GM18526 (cell line): ENCODE measurements around the gene FSTL5.

ENCODE experiments used
- POLR2A ChIP-seq: IDR thresholded peaks from 3 replicates; pipeline ENCODE4 v1.6.1; 2011; ENCODE audit not compliant: insufficient read length; ENCODE audit errors: extremely low read depth

Gene FSTL5

DNA sequence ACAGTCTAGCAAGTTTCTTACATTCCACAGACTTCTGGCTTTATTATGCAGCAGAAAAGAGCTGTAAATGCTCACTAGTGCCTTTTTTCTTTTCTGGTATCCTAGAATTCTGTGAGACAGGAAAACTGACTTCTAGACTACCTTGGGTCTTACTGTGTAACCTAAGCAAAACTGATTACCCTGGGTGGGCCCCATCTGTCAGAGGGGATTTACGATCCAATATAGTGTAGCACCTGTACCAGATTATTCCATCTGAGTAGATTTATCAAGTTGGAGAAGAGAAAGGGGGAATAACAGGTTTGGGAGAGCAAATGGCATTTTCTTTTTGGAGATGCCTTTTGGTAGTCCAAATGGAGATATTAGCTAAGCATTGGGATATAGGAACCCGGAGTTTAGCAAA is 46.7 kb downstream of the FSTL5 start:
- no peak for TF ChIP-seq POLR2A

DNA sequence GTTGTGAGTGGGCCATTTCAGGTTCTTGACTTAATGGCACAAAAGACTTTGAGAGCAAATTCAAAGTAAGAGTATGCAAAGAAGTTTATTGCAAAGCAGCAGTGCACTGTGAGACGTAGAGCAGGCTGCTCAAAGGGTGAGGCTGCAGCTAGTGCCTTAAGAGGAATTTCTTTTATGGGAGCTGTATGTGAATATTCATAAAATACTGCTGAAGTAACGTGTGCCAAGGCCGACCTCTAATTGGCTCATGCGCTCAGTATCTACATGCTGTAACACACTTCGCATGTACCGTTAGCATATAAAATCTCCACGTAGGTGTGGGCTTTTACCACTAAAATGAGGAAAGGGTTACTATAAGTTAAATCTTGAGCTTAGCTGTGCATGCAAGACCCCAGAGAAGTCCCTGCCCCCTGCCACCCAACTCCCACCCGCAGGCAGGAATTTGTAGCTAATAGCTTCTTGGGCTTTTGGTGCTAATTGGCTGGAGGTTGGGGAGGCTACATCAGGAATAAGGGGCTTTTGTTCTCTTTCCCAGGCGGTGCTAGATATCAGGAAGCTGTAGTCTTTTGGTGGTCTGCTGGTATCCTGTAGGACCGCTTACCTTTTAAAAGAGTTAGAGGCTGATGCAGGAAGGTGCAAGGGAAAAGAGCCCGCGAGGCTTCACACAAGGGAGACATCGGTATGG is 47.6 kb downstream of the FSTL5 start:
- TF ChIP-seq POLR2A: no peak

DNA sequence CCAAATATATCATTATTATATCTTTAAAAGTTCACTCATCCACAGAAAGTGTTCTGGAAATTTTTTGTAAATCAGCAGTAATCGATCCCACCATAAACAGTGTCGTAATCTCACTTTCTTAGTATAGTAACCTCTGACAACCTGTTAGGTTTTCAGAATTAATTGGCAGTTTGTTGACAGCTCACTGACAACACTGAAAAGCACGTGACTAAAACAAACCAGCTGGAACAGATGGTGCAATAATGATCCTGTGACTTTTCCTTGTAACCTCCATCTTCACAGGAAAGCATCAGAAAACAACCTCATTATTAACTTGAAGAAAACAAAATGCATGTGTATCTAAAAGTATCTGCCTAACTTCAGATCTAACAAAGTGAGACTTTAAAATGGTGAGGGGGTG is 48.5 kb downstream of the FSTL5 start:
- TF ChIP-seq POLR2A: no peak

GRCh38 chr4:162111078-162111477 is 52.7 kb downstream of the FSTL5 start:
- no peak for TF ChIP-seq POLR2A

DNA sequence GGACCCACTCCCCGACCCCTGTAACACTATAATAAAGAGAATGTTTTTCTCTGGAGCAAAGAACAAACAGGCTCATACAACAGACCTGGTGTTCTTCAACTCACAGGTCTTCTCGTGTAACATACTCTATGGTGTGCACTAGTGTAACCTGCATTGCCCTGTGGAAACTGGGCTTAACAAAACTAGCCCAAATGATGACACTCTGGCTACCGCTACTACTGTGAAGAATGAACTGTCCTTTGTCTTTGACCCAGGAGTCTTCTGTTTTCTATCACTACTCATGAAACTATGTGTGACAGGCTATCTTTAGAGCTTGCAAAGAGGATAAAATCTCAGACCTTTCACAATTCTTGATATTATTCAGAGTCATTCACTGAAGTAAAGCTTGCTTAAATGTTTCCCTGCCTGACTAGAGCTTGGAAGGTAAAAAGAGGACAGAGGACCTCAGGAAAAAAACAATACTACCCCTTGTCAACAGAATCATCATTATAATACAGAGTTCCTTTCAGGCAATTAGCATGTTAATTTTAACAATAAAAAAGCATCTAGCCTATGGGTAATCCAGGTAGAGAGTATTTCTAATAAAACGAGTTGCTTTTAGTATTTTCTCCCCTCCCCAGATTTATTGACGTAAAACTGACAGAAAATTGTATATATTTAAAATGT is 59.2 kb downstream of the FSTL5 start:
- no peak for TF ChIP-seq POLR2A

GRCh38 chr4:162102713-162103112 is 61.1 kb downstream of the FSTL5 start:
- TF ChIP-seq POLR2A: no peak

- no peak for TF ChIP-seq POLR2A
Observed at GRCh38 chr4:162101337-162101736, 62.5 kb downstream of the FSTL5 start.

DNA sequence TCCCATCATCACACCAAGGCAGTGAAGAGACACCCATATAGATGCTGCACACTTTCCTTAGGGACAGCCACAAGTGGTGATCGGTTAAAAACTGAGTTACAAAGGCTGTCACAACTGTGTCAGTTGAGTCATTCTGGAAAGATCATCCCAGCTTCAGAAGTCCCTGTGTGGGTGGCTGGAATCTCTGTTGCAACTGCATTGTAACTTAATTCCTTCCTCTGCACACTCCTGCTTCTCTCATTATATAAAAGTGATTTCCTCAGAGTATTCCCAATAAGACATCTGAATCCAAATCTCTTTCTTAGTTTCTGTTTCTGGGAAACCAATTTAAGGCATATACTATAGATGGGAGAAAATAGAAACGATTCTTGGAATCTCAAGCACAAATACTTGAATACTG is 88.1 kb downstream of the FSTL5 start:
- TF ChIP-seq POLR2A: no peak

- no peak for TF ChIP-seq POLR2A
Observed at GRCh38 chr4:162061214-162061613, 102.6 kb downstream of the FSTL5 start.

DNA sequence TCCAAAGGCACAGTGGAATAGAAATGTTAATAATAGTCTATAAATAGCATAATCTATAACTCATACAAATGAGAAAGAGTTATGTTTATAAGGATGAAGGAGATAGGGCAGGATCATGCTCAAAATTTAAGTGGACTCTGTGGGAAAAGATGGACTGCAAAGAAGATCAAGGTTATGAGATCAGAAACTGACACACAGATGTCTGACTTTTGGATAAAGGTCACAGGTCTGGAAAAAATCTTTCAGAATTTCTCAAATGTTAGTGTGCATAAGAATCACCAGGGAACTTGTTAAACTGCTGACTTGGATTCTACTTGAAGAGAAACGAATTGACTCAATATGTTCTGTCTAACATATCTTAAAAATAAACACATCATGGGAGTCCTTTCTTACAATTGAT is 104.1 kb downstream of the FSTL5 start:
- TF ChIP-seq POLR2A: no peak

GRCh38 chr4:162056990-162057389 is 106.8 kb downstream of the FSTL5 start:
- TF ChIP-seq POLR2A: no peak

DNA sequence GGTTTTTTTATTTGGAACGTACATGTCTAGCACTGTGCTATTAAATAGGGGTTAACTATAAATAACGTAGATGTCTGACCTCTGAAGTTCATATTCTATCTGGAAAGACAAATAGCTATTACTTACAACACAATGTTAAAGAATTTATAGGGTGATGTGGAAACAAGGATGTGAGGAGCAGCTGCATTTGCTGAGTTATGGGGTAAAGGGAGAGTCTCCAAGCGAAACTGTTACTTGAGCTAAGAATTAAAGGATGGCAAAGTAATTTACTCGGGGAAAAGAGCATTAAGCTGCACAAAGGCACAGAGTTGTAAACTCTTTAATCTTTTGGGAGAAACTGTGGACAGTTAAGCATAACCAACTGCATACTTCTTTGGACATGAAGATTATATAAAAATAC is 117.7 kb downstream of the FSTL5 start:
- no peak for TF ChIP-seq POLR2A

DNA sequence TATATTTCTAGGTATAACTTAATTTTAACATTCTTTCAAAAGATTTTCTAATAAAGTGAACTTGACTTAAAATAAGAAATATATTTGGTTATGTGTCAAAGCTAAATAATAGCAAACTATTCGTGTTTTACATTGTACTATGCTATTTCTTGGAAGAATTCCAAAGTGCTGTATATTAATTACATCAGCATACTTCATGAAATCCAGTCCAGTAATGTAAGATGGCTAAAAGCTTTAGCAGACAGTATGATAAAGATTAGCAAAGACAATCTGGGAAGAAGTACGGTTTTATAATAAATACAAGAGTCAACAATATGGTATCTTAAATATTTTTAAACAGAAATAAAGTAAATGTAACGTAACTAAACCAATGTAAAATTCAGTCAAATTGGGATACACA is 125.7 kb downstream of the FSTL5 start:
- TF ChIP-seq POLR2A: no peak

- TF ChIP-seq POLR2A: no peak
Observed at GRCh38 chr4:162017863-162018262, 145.9 kb downstream of the FSTL5 start.

DNA sequence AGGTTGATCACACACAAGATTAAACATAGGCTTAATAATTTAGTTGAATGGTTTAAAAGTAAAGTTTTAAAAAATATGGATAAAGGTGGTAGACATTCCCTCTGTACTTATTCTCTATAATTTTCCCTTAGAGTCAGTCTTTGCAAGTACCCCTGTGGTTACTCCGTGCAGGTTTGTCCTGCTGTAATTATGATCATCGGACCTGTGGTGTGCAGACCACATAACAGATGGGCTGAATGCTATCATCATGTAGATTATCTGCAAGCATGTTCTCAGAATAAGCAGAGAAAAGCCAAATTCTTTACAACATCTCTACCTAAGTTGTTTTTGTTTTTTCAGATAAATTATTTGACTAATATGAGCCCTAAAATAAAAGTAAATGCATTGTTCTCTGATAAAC is 146.8 kb downstream of the FSTL5 start:
- TF ChIP-seq POLR2A: no peak

DNA sequence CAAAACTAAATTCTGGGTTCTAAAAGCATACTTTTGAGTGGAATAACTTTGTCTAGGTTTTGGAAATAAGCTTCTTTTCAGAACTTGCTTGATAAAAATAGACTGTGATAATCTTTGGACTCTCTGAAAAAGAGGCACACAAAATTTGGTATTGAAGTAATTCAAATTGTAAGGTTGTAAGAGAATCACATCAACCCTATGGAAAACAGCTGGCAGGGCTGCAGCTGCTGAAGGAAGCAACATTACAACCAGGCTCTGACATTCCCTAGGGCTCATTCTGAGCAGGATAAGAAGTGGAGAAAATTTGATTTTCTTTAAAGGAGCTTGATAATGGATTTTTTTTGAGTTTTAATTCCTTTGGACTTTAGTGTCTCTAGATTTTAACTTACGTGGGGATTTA is 147.6 kb downstream of the FSTL5 start:
- no peak for TF ChIP-seq POLR2A

- no peak for TF ChIP-seq POLR2A
Observed at GRCh38 chr4:162015090-162015489, 148.7 kb downstream of the FSTL5 start.
